GM21717 (cell line): ENCODE results near the gene TUBA3C.

Experiments
- ATAC-seq: cut with Tn5 transposase; IDR thresholded peaks from one replicate; pipeline ENCODE4 v1.9.1; 2021; ENCODE audit warnings: mild to moderate bottlenecking, moderate library complexity; ENCODE audit not compliant: unreplicated experiment

Gene TUBA3C

DNA sequence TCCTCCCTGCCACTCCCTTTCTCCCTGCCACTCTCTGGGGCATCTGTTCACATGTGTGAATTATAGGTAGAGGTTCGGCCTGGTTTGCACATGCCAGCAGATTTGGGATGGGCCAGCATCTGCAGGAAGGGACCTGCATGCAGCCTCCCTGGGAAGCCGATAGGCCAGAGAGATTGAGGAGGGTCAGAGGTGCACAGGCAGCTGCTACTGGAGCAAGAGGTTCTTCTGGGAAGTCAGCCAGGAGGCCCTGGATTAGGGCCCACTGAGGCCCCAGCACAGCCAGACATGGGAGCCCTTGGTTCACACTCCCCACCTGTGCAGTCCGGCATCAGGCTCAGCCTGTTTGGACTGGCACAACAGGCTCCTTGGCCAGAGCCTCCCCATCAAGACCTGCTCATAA, 12.1 kb downstream of the TUBA3C start:
- no peak for ATAC-seq

DNA sequence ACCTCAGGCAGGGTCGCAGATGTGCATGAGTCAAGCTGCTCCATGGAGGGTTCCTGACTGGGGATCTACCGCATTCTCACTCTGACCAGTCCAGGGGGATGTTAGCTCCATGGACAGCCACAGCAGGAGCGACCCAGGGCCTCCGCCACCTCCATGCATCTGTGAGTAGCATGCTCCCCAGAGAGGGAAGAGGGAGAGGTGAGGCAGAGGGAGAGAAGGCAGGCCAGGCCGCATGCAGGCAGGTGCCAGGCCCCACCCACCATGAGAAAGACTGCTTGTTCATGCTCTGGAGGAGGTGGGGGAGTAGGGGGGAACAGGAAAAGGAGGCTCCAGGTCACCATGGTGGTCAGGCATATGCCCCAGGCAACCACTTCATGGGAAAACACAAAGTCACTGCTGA, 20.3 kb downstream of the TUBA3C start:
- ATAC-seq, result no peak

DNA sequence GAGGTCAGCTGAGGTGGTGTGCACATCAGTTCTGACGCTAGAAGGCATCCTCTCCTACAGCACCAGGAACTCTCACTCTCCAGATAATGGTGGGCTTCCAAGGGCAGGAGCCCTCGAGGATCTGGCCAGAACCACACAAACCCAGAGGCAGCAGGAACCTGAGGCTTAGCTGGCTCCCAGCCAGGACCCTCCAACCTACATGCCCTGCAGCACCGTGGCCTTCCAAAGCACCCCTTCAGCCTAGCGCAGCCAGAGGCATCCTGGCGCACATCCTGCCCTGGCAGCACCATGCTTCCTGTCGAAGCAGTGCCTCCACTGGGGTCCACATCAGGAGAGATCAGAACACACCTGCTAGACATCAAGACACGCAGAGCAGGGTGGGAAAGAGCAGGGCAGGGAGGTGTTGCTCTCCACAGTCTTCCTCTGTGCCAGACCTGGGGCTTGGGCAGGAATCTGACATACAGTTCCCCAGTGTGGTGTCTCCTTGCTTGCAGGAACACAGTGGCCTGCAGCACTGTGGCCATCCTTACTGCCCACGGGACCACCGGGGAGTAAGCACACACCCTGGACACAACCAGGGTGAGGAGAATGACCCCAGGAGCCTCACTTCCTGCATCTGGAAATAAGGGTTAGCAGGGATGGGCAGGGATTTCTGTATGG, 21.7 kb downstream of the TUBA3C start:
- ATAC-seq, result no peak

DNA sequence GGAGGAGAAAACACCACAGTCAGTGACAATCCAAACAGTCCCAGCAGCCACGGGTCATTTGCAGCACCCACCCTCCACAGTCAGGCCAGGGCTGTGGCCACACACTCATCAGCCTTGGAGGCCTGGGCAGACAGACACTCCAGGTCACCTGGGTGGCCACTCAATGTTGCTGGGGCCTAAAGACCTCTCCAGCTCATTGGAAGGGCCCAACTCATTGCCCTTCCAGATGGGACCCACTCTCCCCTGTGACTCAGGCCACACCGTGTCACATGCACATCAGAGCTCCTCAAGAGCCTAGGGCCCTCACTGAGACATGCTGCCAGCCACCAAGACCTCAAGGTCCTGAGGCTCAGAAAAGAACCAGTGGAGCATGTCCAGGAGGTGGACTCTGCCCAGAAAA, 22.4 kb downstream of the TUBA3C start:
- no peak for ATAC-seq

DNA sequence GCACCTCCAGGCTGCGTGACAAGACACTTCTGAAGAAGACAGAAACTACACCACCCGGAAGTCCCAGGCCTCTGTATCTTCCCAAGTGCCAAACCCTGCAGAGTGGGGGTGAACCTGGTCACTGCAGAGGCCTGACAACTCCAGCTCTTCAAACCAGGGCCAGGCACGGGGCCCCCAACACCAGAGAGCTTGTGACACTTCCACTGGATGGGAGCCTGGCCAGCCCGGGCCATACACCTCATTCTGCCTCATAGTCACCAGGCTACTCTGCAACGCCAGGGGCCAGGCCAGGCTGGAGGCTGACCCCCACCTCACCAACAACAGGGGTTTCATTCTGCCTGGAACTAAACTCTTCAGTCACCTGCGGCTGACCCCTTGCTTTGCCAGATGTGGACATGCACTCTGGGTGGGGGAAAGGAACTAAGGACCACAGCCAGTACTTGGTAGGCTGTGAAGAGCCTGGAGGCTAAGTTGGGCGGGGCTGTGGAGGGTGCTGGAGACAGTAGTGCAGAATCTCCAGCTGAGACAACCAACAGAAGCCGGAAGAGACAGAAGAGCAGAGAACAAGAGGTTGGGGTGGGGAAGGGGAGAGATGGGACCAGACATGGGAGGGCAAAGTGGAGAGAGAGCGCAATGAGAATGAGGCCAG, 23.0 kb downstream of the TUBA3C start:
- ATAC-seq, result no peak

DNA sequence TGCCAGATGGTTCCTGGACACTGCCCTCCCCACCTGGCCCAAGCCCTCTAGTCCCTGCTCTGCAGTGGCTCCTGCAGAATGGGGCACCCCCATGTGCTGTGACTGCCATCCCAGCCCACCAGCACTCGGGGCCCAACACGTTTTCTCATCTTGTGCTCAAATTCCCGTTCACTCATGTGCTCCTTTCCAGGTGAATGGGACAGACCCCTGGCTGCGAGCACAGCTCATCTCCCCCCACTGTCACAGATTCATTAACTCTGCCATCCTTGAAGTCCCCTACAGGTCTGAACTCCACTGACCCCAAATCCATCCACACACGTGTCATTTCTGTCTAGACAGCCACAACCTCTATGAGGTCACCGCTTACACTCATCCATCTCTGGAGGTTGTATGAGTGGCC, 23.6 kb downstream of the TUBA3C start:
- no peak for ATAC-seq

DNA sequence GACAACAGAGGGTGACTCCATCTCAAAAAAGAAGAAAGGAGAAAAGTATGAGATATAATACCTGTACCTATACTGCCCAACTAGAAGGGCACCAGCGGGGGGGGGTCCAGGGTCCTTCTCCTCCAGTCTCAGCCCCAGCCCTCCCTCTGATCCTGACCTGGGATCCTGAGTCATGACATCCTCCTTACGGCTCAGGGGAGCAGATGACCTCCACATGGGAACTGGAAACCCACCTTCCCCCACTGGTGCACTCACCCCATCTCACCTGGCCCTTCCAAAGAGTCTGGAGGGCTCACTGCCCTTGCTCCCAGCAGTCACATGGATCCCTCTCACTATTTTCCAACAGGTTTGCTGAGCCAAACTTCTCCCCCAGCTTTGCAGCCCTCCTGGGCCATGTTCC, 24.2 kb downstream of the TUBA3C start:
- no peak for ATAC-seq

DNA sequence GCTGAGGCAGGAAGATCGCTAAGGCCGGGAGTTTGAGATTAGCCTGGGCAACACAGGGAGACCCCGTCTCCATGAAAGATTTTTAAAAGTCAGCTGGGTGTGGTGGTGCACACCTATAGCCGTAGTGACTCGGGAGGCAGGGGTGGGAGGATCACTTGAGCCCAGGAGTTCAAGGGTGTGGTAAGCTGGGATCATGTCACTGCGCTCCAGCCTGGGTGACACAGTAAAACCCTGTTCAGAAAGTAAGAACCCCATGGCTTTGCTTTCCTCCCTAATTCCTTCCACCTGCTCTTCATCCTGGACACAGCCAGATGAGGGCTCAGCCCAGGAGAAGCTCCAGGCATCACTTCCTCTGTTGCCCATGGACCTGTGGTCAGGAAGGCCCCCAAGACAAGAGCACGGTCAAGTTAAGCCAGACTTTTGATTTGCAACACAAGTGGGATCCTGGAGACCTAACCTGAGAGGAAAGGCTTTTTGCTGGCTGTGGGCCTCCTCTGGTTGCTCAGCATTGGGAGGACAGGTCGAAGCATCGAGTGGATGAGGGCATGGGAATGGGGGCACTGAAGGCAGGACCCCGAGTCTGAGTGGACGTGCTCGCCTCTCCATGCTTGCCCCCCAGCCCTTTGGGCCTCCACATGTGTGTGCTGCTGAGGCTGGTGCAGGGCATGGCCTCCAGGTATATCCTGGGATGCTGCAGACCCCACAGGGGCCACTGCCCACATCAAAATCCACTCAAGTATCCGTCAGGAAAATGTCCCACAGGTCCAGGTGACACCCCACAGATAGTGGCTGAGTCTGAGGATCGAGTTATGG, 25.4 kb downstream of the TUBA3C start:
- no peak for ATAC-seq

DNA sequence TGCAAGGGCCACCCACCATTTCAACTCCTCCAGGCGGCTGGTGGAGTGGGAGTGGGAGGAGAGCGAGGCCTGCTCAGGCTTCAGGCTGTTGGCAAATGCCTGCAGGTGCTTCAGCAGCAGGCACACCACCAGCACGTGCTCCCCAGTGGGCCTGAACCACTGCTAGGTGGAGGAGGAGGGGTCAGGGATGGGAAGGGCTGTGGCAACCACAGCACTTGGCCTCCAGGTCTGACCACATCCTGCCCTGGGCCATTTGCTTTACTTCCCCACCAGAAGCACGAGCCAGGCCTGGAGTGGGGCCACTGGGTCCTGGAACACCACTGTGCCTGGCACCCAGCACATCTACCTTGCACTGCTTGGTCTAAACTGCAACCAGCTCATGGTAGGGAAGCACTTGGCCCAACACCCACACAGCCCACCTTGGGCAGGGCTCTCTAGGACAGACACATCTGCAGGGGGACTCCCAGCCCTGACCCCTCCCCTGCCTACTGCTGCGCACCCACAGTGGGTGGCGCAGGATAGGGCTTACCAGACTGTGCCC, 26.2 kb downstream of the TUBA3C start:
- no peak for ATAC-seq

DNA sequence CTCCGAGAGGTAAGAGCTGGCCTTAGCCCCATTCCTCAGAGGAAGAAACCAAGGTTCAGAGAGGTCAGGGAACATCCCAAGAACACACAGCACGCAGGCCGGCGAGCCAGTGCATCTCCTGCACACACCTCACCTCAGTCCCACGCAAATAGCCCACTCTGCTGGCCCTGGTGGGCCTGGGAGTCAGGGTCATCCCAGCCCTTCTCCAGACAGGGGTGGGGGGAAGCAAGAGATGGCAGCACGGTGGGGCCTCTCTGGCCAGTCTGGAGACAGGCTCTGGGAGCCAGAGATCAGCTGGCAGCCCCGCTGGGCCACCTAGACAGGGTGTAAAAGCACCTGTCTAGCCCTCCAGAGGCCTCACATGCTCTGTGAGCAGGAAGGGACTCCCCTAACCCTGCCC, 26.8 kb downstream of the TUBA3C start:
- no peak for ATAC-seq

DNA sequence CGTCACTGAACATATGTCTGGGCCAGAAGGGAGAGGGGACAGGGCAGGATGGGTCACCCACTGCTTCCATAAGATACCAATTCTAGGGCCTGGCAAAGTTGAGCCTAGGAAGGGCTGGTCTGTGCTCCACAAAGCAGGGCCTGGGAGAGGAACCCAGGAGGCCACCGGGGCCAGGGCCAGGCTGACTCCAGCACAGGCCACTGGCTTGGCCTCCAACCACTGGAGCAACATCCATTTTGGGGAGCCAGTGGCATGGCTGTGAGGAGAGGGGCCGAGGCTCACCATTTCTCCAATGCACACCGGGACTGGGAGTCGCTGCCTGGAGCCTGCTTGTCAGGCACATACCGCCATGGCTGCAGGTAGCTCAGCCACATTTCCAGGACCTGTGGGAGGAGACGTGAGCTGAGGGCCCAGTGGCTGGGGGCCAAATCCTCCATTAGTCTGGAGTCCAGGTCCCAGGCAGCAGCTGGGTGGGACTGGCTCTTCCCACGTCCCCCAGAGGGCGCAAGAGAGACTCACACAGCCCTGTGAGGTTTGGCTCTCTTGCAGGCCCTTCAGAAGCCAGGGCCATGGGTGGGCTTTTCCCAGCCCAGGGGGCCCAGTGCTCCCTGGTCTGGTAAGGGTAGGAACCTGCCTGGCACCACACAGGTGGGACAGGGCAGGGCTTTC, 27.7 kb downstream of the TUBA3C start:
- ATAC-seq, result no peak

DNA sequence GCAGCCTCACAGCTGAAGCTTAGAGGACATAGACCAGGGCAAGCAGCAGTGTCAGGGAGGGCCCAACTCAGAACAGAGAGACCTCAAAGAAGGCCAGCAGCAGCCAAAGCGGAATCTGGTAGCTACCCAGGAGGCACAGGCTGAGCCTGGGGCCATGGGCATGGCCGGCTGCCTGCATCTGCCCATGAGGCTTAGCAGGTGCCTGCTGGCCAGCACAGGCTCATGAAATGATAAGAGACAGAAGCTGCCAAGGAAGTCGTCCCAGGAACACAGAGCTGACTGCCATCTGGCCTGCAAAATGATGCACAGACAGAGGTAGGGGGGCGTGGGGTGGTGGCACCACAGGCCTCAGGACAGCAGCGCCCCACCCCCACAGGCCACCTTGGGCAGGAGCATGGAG, 29.2 kb downstream of the TUBA3C start:
- ATAC-seq, result no peak

DNA sequence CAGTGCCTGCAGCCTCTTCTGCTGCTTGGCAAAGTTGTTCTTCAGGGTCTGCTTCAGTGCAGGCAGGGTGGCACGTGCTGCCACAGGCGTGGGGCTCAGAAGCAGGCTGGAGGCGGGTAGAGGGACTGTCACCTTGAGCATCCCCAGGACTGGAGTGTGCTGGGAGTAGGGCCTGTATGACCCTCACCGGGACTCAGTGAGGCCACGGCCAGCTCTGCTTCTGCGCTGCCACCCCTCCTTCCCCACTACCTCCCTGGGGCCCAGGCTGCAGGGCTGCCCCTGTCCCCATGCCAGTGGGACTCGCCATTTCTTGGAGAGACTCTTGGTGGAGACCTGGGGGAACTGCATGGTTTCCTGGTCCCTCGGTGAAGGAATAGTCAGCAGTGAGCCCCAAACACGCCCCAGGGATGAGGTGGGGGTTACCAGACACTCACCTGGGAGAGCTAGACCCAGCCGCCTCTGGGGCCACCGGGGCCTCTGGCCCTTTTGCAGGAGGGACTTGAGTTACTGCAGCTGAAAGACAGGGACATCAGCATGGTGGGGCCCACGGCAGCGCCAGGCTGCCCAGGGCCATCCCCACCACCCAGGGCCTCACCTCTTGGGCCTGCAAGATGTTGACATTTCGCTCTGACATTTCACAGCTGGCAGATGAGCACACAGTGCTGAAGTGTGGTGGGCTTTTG, 29.9 kb downstream of the TUBA3C start:
- no peak for ATAC-seq

DNA sequence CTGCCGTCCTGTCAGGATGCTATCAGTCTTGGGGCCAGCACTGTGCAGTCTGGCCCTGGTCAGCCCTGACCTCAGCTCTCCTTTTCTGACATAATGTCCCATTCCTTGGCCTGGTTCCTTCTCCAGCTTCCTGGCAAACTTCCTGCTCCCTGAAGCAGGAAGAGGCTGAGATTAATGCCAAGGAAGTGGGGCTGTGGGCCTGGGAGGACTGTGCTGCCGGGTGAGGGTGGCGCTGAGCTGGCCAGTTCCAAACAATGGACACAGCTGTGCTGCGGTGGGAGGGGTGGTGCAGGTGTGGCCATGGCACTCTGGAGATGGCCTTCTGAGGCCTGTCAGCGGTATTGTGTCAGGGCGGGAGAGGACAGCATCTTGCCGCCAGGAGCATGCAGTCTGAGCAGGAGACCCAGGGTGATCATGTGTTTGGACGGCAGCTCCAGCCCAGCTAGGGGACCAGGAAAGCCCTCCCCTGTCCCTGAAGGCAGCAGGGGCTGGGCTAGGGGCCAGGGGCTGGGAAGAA, 30.9 kb downstream of the TUBA3C start:
- ATAC-seq, result no peak

DNA sequence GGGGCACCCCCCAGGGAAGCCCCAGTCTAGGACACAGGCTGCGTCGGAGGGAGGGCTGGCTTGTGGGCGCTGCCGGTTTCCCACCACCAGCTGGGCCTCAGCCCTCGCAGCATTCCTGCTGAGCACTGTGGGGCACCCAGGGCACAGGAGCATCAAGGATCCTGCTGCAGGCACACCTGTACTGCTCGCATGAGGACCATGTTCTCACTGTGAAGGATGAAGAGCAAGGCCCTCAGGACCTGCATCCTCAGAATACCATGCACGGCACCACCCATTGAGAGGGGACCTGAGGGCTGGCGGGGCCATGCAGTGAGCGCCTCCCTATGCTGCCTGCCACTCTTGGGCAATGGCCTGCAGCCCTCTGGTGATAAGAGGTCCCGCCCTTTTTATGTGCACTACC, 31.4 kb downstream of the TUBA3C start:
- ATAC-seq, result no peak

DNA sequence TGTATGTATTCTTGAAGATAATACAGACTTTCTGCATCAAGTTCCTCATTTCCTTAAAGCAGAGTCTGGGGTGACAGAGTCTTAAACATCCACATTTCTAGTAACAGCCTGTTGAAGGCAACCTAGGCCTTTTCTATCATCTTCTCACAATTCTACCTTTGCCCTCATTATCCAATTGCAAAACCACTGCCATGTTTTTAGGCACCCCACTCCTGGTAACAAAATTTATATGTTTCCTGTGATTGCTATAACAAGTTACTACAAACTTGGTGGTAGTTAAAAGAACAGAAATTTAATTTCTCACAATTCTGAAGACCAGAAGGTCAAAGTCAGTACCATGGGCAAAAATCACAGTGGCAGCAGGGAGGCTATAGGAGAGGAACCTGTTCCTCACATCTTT, 33.1 kb downstream of the TUBA3C start:
- no peak for ATAC-seq
